Left lobe of liver (tissue), 2 donors: ENCODE data around the gene MAP2K6. TPM values are rescaled to one million over a fixed set of nuclear protein-coding genes. Genes with fewer than 3 reads are reported as not detected.

Experiments used
- ATAC-seq: fragments of 200-7000 bp; cut with Tn5 transposase; one replicate; pipeline ENCODE4 v1.9.1; 2020; ENCODE audit warnings: mild to moderate bottlenecking, moderate library complexity
- DNase-seq: peaks from one replicate; pipeline ENCODE4 v3.0.0-alpha.2; 2020; ENCODE audit warnings: low spot score
- total RNA-seq: library from RNA; stranded (reverse); gene quantifications from one replicate; pipeline ENCODE4 v1.2.1, GENCODE V29; 2021
- donor health status: DM: no; HTN: no; CAD: no; lungs with moderate emphysema.
- donor health status: DM: no; HTN: yes; CAD: no.

Gene MAP2K6
- total RNA-seq: 2.6 TPM

DNA sequence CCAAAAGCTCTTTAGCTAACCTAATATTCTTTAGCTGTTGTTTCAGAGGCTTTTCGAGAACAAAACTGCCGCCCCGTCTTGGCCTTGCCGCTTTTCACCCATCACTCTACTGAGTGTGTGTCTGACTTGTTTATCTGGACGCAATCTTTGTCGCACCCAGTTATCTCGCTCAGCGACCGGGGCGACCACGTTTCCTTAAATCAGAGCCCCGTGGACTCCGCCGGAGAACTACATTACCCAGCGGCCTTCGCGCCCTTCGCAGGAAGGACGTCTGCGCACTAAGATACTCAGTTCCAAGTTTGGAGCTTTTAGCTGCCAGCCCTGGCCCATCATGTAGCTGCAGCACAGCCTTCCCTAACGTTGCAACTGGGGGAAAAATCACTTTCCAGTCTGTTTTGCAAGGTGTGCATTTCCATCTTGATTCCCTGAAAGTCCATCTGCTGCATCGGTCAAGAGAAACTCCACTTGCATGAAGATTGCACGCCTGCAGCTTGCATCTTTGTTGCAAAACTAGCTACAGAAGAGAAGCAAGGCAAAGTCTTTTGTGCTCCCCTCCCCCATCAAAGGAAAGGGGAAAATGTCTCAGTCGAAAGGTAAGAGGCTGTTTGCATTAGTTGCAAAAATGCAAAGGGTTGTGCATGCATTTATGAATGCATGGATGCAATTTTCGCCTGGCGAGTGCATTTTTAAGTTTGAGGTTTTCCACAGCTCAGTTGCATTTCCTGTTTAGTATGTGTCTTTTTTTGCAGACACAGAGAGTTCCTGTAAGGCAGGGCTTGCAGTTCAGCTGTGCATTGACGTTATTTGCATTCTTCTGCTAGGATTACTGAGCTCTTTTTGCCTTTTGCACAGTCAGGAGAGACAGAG is at the start of gene MAP2K6:
MAP2K6 (plus strand) TSS at position 290 of the 867 bp plus-strand sequence; CDS start at position 578, 288 bp downstream.
- ATAC-seq (peak; percentile 99), DNase-seq (peak; percentile 82)

DNA sequence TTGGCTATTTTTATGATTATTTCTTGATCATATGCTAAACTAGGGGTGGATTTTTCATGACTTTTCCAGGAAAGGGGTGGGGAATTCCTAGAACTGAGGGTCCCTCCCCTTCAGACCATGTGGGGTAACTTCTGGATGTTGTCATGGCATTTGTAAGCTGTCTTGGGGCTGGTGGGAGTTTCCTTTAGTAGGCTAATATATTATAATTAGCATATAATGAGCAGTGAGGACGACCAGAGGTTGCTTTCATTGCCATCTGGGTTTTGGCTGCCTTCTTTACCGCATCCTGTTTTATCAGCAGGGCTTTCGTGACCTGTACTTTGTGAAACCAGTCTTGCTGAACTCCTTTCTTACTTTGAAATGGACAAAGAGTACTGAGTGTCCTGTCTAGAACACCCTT is 47.2 kb upstream of the MAP2K6 start:
- DNase-seq (no peak), ATAC-seq (no peak)

DNA sequence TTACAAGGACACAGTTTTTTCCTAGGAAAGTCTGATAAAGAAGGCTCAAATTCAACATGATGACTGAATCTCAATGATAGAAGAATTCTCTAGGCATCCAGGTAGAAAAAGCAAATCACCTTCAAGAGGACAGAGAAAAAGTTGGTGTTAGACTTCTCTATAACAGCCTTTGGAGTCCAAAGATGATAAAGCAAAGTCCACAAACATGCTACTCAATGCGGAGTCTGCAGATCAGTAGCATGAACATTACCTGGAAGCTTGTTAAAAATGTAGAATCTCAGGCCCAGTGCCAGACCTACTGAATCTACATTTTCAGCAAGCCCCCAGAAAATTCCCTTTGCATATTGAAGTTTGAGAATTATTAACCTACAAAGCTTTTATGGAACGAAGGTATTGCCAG is 41.4 kb upstream of the MAP2K6 start:
- DNase-seq: no peak
- ATAC-seq: no peak

DNA sequence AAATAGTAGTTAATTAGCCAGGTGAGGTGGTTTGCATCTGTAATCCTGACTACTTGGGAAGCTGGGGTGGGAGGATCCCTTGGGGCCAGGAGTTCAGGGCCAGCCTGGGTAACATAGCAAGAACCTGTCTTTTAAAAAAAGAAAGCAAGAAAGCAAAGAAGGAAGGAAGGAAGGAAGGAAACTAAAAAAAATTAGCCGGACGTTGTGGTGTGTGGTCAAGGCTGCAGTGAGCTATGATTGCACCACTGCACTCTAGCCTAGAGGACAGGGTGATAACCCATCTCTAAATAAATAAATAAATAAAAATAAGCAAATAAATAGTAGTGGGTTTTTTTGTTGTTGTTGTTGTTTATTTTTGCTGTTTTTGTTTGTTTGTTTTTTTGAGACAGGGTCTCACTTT is 39.3 kb upstream of the MAP2K6 start:
- DNase-seq (no peak), ATAC-seq (no peak)

DNA sequence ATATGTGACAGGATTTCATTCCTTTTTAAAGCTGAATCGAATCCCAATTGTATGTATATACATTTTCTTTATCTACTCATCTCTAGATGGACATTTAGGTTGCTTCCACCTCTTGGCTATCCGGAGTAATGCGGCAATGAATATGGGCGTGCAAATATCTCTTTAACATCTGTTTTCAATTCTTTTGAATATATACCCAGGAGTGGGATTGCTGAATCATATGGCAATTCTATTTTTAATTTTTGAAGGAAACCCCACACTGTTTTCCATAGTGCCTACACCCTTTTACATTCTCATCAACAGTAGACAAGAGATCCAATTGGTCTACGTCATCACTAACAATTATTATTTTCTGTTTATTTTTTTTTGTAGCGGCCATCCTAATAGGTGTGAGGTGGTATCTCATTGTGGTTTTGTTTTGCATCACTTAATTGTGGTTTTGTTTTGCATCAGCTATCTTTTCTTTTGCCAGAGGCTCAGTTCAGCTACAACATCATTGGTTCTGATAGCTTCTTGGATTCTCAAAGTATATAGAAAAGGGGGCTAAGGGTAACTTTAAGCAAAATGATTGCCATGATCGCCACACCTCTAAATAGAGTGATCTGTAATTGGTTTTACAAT is 25.6 kb upstream of the MAP2K6 start:
- DNase-seq (no peak), ATAC-seq (no peak)

DNA sequence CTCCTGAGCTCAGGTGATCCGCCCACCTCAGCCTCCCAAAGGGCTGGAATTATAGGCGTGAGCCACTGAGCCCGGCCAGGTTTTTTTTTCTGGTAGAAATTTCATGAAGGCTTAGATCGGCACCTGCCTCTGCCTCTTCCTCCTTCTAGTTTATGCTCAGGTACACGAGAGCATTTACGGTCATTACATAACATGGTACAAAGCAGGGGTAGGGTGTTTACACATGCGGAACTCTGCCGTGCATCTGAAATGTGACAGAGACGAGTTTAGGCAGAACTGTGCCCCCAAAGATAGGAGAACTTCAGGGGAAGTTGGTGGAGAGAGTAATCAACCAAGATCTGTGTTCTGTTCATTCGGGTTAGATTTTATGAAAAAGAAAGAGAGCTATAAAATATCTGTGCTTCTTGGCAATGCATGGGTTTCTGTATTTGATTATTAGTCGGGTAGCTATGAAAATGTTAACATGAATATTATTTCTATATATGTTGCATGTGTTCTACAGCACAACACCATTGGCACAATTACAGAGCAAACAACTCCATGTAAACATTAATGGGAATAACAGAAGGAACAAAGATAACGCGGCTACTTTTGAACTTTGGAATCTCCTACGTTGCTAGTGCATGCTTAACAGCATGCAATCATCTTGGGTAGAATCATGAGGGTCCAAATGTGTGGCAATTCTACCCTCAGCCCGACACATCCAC is 23.5 kb upstream of the MAP2K6 start:
- ATAC-seq: peak; percentile 75
- no peak for DNase-seq

DNA sequence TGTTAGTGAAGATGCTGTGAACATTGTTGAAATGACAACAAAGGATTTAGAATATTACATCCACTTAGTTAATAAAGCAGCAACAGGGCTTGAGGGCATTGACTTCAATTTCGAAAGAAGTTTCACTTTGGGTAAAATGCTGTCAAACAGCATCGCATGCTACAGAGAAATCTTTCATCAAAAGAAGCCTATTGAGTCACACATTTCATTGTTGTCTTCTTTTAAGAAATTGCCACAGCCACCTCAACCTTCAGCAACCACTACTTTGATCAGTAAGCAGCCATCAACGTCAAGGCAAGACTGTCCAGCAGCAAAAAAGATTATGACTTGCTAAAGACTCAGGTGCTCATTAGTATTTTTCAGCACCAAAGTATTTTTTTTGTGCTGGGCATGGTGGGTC is 13.2 kb upstream of the MAP2K6 start:
- DNase-seq: no peak
- ATAC-seq: no peak

DNA sequence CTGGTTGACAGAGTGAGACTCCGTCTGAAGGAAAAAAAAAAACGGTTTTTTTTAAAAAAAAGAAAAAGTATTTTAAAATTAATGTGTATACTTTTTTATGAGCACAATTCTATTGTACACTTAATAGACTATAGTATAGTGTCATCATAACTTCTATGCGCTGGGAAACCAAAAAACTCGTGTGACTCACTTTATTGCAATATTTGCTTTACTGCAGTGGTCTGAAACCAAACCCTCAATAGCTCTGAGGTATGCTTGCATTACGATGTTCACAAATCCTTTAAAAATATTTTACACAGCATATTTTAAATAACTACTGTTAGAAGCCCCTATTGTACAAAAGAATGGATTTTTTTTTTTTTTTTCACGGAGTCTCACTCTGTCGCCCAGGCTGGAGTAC is 12.4 kb upstream of the MAP2K6 start:
- ATAC-seq (no peak), DNase-seq (no peak)

DNA sequence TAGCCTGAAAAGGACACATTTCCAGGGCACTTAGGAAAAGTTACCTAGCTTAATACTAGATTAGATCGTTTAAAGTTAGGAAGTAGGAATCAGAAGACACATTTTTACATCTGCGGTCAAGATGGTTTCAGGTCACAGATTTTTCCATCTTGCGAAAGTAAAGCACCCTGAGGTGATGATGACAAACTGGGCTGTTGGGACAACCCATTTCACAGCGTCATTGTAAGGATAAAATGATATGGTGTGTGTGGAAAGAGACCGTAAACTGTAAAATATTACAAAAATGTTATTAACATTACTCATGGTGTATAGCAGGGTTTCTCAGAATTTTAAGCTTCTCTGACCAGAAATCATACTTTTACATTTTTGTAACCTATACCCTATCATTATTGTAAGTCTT is 10.1 kb upstream of the MAP2K6 start:
- no peak for DNase-seq
- no peak for ATAC-seq

DNA sequence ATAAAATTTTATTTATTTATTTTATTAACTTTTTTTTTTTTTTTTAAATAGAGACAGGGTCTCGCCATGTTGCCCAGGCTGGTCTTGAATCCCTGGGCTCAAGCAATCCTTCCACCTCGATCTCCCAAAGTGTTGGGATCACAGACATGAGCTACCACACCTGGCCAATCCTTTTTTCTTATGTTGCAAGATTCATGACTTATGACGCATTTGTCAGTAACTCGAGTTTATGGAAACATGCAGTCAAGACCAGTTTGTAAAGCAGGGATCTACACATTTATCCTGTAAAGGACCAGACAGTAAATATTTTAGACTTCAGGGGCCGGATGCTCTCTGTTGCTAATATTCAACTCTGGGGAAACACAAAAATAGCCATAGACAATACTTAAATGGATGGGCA is 9.4 kb upstream of the MAP2K6 start:
- no peak for ATAC-seq
- DNase-seq: no peak

DNA sequence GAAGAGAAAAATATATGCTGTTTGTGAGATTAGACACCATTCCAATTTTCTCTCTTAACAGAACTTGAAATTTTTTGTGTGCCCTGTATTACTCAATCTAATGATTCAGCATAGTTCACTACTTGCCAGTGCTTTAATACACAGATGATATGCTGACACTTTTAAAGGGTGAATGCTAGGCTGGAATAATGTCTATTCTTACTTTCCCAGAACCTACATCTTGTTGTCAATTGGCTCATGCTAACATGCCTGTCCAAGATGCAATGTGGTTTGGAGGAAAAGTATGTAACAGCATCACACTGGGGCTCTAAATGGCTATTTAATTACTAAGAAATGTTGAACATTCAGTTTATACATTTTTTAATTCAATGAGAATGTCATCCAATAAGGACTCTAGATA is 7.6 kb upstream of the MAP2K6 start:
- no peak for DNase-seq
- ATAC-seq: no peak

DNA sequence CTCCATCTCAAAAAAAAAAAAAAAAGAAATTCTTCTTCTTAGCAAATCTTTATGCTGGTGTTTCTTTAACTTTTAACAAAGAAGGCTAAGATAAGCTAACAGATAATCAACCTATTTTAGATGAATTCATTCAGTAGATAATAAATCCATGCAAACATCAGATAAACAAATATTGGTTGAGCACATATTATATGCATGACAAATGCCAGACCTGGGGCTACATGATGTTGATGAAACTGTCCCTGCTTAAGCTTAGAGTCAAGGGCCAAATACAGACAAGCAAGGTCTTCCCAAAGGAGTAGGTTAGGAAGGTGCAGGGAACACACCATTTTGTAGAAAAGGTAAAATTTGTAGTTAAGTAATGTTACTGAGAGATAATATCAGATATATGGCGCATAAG is 6.7 kb upstream of the MAP2K6 start:
- DNase-seq (no peak), ATAC-seq (no peak)

DNA sequence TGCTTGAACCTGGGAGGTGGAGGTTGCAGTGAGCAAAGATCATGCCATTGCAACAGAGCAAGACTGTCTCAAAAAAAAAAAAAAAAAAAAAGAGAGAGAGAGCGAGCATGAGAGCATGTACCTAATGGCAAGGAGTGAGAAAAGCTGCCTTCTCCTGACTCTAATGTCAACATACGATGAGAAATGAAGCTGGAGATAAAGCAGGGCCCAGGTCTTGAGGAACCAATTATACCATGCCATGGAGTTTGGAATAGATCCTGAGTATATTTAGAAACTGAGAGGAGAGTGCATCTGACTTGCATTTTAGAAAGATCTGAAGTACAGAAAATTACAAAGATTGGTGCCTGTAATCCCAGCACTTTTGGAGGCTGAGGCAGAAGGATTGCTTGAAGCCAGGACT is 3.8 kb upstream of the MAP2K6 start:
- DNase-seq (no peak), ATAC-seq (no peak)

DNA sequence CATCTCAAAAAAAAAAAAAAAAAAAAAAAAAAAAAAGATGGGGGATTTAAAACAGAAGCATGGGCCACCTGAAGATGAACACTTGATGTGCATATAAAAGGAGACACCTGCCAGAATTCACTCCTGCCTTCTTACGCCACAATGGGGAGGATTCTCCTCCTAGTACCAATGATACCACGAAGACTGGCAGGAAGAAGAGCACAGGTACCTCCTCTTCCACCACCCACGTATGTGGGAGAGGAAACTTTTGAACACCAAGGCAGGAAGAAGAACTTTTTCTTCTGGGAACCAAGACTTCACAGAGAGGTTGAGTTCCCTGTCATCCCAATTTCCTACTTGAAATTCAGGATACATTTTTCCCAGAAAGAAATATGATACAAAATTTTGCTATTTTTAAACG is 2.7 kb upstream of the MAP2K6 start:
- ATAC-seq: no peak
- DNase-seq: no peak

DNA sequence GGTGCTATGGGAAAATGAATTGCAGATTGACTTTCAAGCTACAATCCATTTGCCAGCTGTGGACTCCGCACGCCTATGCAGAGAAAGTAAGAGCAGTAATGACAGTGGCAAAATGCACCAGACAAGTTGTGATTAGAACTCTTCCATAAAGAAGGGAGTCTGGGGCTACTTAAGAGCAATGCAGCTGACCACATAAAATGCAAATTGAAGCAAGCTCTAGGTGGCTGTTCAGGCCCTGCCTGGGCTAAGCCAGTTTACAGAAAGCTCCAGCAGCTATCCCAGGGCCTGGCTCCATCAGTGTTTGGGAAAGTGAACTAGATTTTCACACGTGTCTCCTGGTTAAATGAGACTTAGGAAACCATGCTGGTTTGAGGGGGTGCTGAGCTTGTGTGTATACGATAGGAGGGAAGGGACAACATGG is 2.2 kb upstream of the MAP2K6 start:
- ATAC-seq (no peak), DNase-seq (no peak)

DNA sequence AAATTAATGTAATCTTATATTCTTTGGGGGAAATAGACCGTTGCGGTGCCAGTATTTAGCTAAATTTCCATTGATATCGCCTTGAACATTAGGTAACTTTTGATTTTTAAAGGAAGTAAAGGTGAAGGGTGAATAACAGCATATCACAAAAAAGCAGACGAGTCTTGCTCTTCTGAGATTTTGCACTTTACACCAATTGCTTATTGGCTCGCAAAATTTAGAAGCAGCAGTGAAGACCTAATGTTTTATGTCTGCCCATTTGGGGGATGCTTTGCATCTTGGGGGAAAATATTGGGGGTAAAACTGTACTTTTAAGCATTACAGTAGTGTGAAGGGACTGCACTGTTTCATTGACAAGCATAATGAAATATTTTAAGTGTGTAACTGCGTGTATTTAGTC is 934 bp downstream of the MAP2K6 start:
- no peak for DNase-seq
- ATAC-seq: no peak

DNA sequence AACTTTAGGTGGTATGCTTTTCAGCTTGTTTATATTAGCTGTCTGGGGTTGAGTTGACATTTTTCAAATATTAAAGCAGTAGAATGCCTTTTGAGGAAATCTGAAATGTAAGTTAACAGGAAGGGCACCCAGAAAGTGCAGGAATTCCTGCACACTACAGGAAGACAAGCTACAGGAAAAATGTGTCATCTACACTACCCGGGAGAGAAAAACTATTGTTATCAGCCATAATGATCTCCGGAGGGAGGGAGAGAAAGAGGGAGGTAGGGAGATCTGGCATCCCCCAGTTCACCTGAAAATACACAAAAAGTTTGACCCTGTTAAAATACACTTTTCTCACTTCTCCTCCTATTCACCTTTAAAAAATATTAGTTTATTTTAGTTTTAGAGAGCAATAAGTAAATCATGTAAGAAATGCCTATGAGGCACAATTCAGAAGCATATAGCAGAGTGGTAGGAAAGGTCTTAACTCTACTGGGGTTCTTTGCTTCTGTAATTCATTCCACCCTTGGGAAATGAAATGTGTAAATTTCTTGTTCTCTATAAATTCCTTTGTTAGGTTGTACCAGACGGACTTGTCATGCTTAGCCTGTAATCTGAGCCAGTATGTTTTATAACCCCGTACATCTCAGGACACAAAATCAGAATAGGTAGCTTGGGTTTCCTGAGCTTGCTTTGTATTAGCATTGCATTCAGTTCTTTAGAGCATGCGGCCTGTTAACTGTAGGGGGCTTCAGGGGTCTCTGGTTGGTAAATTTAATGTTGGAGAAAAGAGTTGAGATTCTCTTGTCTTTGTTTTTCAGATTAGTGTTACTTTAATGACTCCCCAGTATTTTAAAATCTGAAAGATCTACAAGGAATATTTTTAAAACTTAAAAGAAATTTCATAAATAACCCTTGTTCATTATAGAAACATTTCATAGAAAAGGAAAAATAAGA is 3.3 kb downstream of the MAP2K6 start:
- DNase-seq (no peak), ATAC-seq (no peak)

DNA sequence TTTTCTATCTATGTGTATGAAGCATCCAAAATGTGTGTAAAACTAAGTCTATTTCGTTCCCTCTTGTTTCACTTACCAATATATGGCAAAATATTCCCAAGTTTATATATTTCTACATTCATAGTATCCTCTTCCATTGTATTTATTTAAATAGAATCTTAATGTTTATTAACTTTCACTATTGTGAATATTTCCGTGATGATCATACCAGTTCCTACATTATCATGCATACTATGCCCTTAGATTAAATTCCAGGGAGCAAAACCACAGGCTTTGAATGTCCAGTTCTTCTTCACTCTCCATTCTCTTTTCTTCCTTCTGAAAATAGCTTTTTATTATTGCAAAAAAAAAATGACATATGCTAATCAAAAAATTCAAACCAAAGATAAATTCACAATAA is 4.0 kb downstream of the MAP2K6 start:
- no peak for ATAC-seq
- DNase-seq: no peak

DNA sequence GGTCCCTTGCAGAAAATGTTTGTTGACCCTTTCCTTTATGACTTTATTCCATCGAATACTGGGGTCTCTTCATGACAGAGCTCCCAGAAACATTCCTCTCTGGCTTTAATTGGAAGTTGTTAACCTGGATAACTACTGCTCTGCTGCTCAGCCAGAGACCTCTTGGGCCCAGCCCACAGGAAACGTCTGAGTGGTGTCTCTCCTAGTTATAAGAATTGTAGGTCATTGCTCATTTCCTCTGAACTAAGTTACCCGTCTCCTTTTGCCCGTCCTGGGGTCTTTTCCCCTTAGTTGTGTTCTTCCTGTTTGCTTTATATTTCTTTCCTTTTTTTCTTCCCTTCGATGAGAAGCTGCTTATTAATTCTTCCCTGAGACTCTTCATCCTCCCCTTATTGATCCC is 9.0 kb downstream of the MAP2K6 start:
- no peak for DNase-seq
- no peak for ATAC-seq

DNA sequence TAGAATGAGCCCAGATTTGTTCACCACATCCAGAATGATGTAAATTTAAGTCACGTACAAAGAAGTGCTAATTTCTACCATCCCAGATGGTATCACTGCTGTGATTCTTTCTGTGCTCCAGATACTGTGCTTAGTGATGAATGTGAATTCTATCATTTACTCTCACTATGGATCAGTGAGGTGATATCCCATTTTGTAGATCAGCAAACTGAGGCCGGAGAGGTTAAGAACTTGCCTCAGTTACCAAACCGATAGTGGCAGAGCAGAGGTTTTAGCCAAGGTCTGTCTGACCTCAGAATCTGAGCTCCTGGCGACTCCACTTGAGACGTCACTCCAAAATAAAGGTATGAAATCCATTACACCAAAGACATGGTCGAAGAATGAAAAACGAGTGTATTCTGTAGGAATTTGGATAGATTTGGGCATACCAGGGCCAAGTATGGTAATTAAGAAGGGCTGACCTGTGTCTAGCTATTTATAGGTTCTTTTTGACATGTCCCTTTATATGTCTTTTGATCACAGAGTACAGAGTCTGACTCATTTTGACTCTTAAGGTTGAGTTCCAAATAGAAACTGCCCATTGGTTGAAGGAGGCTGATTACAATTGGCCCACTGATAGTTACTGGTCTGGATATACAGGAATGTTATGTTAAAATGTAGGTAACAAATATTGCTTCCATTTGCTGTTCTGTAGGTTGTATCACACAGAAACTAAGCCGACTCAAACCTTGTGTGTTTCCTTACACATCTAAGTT is 10.0 kb downstream of the MAP2K6 start:
- DNase-seq: no peak
- ATAC-seq: no peak
